ENCODE data around the gene DAGLA. TPM values are rescaled to one million over a fixed set of nuclear protein-coding genes. Genes with fewer than 3 reads are reported as not detected.

The DAGLA gene
- total RNA-seq, 1 experiment from 2014 or later, result 9.5 TPM

- H3K4me3 Mint-ChIP-seq (ENCODE audit: unreplicated experiment), result no peak overlapping the region
- Histone ChIP-seq H3K36me3 (ENCODE audit: control insufficient read depth, insufficient read depth, low read length) (no peaks in the 10 kb centered on the region; the same call in 1 of the 2 replicates), H3K4me3 (ENCODE audit: low read depth, low read length) (no peak overlapping the region), H3K27me3 (replicated peaks; ENCODE audit: control insufficient read depth, insufficient read depth, low read length) (no peaks in the 10 kb centered on the region), H3K9me3 (no peaks in the 10 kb centered on the region), H3K4me1 (no peaks in the 10 kb centered on the region)
- peaks cover 10% of the 10 kb centered on the region for H3K36me3 Mint-ChIP-seq (ENCODE audit: insufficient read depth, unreplicated experiment)
- no peaks in the 10 kb centered on the region for H3K9me3 Mint-ChIP-seq (ENCODE audit: unreplicated experiment)
- no peak overlapping the region for H3K27ac Mint-ChIP-seq (ENCODE audit: unreplicated experiment)
- peaks cover 10% of the 10 kb centered on the region for H3K4me1 Mint-ChIP-seq (ENCODE audit: low read depth, unreplicated experiment)
- no peaks in the 10 kb centered on the region for H3K27me3 Mint-ChIP-seq (ENCODE audit: insufficient read depth, unreplicated experiment)
- TF ChIP-seq, protein P1, sequence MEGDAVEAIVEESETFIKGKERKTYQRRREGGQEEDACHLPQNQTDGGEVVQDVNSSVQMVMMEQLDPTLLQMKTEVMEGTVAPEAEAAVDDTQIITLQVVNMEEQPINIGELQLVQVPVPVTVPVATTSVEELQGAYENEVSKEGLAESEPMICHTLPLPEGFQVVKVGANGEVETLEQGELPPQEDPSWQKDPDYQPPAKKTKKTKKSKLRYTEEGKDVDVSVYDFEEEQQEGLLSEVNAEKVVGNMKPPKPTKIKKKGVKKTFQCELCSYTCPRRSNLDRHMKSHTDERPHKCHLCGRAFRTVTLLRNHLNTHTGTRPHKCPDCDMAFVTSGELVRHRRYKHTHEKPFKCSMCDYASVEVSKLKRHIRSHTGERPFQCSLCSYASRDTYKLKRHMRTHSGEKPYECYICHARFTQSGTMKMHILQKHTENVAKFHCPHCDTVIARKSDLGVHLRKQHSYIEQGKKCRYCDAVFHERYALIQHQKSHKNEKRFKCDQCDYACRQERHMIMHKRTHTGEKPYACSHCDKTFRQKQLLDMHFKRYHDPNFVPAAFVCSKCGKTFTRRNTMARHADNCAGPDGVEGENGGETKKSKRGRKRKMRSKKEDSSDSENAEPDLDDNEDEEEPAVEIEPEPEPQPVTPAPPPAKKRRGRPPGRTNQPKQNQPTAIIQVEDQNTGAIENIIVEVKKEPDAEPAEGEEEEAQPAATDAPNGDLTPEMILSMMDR (IDR thresholded peaks at IDR 0.05; ENCODE audit: insufficient read depth in 1 of 2, low read depth in 1 of 2, low read length in 1 of 2, severe bottlenecking in 1 of 2, unreplicated experiment in 1 of 2), result no peak
- intact Hi-C loops (cut with micrococcal nuclease; ENCODE audit: unreplicated experiment), result no loop called here
- no peak for DNase-seq
- POLR2A ChIA-PET, result no interaction called here
- CTCF ChIA-PET, result interaction anchor here (0.6 kb wide), 1 partner anchor 22 kb away, joined by 3 read pairs; no protein-coding TSS in a partner anchor
- BruUV-seq (replicated peaks), result no TSS peak
Measured at GRCh38 chr11:61688365-61689163, 8.4 kb downstream of the DAGLA start.

DNA sequence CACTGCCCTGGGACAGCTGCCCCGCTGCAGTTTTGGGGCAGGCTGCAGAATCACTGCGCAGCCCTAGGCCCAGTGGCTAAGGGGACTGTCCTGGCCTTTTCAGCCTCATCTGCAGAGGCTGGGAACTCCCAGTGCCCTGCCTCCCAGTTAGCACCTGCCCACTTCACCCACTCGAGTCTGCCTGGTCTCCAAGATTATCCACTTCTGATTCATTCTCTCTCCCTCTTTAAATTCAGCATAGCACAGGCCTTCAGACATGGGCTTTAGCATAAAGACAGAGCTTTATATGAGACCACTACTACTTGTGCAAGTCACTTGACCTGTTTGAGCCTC lies 8.9 kb downstream of the DAGLA start:
- Mint-ChIP-seq H3K36me3 (ENCODE audit: insufficient read depth, unreplicated experiment) (peaks cover 14% of the 10 kb centered on the region), H3K27ac (ENCODE audit: unreplicated experiment) (no peak overlapping the region), H3K9me3 (ENCODE audit: unreplicated experiment) (no peaks in the 10 kb centered on the region), H3K4me1 (ENCODE audit: low read depth, unreplicated experiment) (peaks cover 10% of the 10 kb centered on the region), H3K27me3 (ENCODE audit: insufficient read depth, unreplicated experiment) (no peaks in the 10 kb centered on the region), H3K4me3 (ENCODE audit: unreplicated experiment) (no peak overlapping the region)
- Histone ChIP-seq H3K4me1 (peaks cover 3% of the 10 kb centered on the region), H3K36me3 (ENCODE audit: control insufficient read depth, insufficient read depth, low read length) (no peaks in the 10 kb centered on the region; the same call in 1 of the 2 replicates), H3K4me3 (ENCODE audit: low read depth, low read length) (no peak overlapping the region), H3K9me3 (no peaks in the 10 kb centered on the region), H3K27me3 (replicated peaks; ENCODE audit: control insufficient read depth, insufficient read depth, low read length) (no peaks in the 10 kb centered on the region)
- no peak for DNase-seq
- no TSS peak for BruUV-seq (replicated peaks)
- TF ChIP-seq, protein P1 (IDR thresholded peaks at IDR 0.05; ENCODE audit: insufficient read depth in 1 of 2, low read depth in 1 of 2, low read length in 1 of 2, severe bottlenecking in 1 of 2, unreplicated experiment in 1 of 2), result no peak
- intact Hi-C loops (cut with micrococcal nuclease; ENCODE audit: unreplicated experiment), result no loop called here
- CTCF ChIA-PET, result interaction anchor here (0.6 to 1.0 kb wide), 2 partner anchors 13 to 21 kb away, joined by 3 read pairs; no protein-coding TSS in a partner anchor
- POLR2A ChIA-PET, result no interaction called here

GRCh38 chr11:61690706-61691379 lies 10.7 kb downstream of the DAGLA start:
- H3K36me3 ChIP-seq (ENCODE audit: control insufficient read depth, insufficient read depth, low read length), result no peaks in the 10 kb centered on the region; the same call in 1 of the 2 replicates
- POLR2A ChIA-PET, result interaction anchor here (0.6 kb wide), 1 partner anchor 277 kb away, joined by 3 read pairs; no protein-coding TSS in a partner anchor
- CTCF ChIA-PET, result interaction anchor here (1.0 kb wide), 1 partner anchor 12 kb away, joined by 3 read pairs; no protein-coding TSS in a partner anchor

More at GRCh38 chr11:61690706-61691379, 10.7 kb downstream of the DAGLA start:
- H3K4me3 Mint-ChIP-seq (ENCODE audit: unreplicated experiment), result no peak overlapping the region
- no peaks in the 10 kb centered on the region for H3K27me3 ChIP-seq (replicated peaks; ENCODE audit: control insufficient read depth, insufficient read depth, low read length)
- no peak overlapping the region for H3K4me3 ChIP-seq (ENCODE audit: low read depth, low read length)
- H3K9me3 ChIP-seq, result no peaks in the 10 kb centered on the region
- DNase-seq, result no peak
- no peaks in the 10 kb centered on the region for H3K27me3 Mint-ChIP-seq (ENCODE audit: insufficient read depth, unreplicated experiment)
- no TSS peak for BruUV-seq (replicated peaks)
- H3K4me1 Mint-ChIP-seq (ENCODE audit: low read depth, unreplicated experiment), result peaks cover 1% of the 10 kb centered on the region
- peaks cover 20% of the 10 kb centered on the region for H3K4me1 ChIP-seq
- H3K9me3 Mint-ChIP-seq (ENCODE audit: unreplicated experiment), result no peaks in the 10 kb centered on the region
- H3K36me3 Mint-ChIP-seq (ENCODE audit: insufficient read depth, unreplicated experiment), result peaks cover 14% of the 10 kb centered on the region
- H3K27ac Mint-ChIP-seq (ENCODE audit: unreplicated experiment), result no peak overlapping the region
- TF ChIP-seq, protein P1 (IDR thresholded peaks at IDR 0.05; ENCODE audit: insufficient read depth in 1 of 2, low read depth in 1 of 2, low read length in 1 of 2, severe bottlenecking in 1 of 2, unreplicated experiment in 1 of 2), result no peak
- intact Hi-C loops (cut with micrococcal nuclease; ENCODE audit: unreplicated experiment), result no loop called here
